HG03520 (cell line): ENCODE measurements around the gene AIG1.
"Not testable (repeated sequence)": the region's sequence is repeated elsewhere in the genome, so short reads cannot be mapped to it uniquely, and the experiment has no call there.

Experiments
- ATAC-seq: cut with Tn5 transposase; IDR thresholded peaks from one replicate; pipeline ENCODE4 v1.9.1; 2021; ENCODE audit warnings: mild to moderate bottlenecking, moderate library complexity; ENCODE audit not compliant: unreplicated experiment

AIG1 gene

GRCh38 chr6:143223895-143224294 lies 163.2 kb downstream of the AIG1 start:
- ATAC-seq = no peak

GRCh38 chr6:143224516-143224915 lies 163.8 kb downstream of the AIG1 start:
- no peak for ATAC-seq

DNA sequence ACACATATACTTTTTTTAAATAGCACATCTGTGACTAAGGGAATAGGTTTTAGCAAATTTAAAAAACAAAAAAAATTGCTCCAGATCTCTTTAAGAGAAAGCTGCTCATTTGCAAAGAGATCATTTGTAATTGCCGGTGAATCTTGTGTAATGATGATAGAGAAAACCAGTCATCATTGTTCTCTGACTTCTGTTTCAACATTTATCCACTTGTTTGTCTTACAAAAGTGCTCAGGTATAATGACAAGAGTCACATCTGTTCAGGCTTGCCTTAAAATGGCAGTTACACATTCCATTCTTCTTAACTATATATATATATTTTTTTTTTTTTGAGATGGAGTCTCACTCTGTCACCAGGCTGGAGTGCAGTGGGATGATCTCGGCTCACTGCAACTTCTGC lies 165.2 kb downstream of the AIG1 start:
- ATAC-seq = no peak

DNA sequence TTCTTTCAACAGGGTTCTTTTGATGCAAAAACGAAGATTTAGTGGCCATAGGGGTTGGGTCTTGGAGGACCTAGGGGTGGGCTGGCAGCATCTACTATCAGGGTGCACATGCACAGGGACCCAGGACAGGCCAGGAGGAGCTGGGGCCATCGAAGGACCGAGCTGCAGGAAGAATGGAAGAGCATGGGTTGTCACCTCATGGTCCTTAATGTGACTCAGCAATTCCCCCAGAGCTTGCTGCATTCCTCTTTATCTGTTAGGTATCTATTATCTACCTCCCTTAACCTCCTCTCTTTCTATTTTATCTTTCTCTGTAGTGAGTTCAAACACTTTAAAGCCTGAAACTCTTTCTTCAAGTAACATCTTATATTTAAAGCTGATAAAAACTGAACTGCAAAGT lies 167.0 kb downstream of the AIG1 start:
- no peak for ATAC-seq

DNA sequence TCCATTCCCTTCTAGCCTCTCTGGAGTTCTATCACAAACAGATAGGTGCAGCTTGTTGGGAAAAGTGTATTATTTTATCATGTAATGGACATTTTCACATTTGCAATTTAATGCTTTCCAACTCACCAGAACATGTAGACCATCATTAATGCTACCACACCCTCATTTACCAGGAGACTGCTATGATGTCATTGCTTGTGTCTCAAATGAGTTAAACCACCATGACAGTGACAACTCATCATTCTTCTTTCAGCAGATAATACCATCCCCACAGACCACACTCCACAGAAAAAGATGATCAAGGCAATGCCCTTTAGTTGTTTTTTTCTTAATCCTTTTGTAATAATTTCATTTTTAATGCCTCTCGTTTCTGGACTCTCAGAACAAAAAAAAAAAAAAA lies 168.7 kb downstream of the AIG1 start:
- ATAC-seq = no peak

- ATAC-seq = no peak
Measured at GRCh38 chr6:143232849-143233248, 172.2 kb downstream of the AIG1 start.

DNA sequence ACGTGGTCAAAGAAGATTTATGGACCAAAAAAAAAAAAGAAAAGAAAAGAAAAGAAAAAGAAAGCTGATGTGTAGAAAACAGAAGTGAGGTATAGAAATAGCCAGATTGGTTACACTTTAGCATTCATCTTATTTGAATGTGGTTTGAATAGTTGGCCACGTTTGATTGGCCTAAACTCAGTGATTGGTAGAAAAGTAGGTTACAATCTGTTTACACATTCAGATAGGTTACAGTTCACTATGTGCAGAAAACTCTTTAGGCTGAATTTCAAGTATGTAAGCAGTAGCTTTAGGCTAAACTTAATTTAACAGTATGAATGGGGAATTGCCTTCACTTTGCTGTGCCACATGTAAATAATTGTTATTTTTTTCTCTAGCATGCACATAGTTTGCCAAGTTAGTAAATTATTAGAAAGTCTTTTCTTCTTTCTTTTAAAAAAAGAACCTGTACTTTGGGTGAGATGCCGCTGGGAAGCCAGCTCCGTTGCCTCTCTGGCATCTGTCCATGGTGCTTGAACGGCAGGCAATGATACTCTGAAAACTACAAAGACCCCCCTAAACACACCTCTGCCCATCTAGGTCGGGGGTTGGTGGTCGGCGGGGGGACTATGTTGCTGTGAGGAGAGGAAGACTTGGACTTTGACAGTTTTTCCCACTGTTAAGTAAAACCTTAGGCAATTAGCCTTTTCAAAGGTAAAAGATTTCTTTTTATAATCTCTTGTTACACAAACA lies 173.0 kb downstream of the AIG1 start:
- ATAC-seq = no peak

GRCh38 chr6:143234734-143235133 lies 174.0 kb downstream of the AIG1 start:
- ATAC-seq = no peak

DNA sequence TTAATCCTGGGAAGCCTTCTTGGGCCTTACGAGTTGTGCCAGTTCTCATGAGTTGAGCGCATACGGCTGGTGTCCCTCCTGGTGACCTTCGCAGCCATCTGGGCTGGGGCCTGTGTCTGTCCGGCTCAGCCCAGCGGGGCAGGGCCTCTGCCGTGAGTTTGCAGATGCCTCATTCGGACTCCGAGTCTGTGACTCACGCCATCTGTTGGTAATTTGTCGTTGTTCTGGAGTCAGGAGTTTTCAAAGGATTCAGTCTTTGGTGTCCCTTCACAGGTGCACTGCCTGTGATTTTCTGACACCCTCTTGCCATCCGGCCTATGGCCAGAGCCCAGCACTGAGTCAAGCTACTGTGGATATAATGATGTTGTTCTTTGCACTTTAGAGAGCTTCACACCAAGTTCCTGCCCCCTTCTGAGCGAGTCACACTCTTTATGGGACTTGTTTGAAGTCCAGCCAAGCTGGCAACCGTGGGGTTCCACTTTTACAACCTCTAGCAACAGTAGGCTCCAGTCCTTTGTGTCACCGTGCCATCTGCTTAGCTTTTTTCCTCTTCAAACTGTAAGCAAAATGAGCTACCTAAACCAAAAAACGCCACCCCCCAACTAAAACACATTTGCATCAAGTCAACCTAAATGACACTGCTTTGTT lies 175.6 kb downstream of the AIG1 start:
- no peak for ATAC-seq

DNA sequence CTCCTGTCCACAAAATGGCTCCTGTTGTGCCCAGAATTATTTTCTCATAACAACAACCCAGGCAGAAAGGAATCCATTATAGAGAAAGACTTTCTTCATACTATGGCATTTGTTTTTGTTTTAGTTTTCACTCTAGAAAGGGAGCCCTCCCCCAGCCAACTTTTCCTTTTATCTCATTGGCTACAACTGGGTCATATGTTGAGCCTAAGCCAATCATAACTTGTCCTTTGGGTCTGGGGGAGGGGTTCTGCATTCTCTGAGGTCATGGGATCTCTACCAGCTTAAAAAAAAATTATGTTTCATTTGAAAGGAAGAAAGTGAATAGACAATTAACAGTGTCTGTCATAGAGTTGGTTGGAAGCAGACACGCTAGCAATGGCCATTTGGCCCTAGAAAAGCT lies 177.6 kb downstream of the AIG1 start:
- ATAC-seq = no peak

DNA sequence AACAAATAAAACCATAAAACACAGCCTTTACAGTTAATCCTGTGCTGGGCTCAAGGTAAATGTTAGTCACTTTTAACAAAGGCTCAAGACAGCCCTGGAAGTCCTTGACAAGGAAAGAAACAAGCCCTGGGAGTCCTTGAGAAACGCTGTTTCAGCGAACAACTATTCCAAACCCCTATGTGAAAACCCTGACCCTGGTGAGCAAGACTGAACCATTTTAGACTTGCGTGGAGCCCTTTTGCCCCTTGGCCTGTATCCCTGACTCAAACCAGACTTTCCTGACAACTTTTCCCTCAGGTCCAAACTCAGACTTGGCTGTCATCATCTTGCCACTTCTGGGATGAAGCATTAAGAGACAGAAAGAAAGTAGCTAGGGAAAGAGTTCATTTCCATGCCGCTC lies 180.4 kb downstream of the AIG1 start:
- ATAC-seq = no peak

GRCh38 chr6:143241911-143242310 lies 181.2 kb downstream of the AIG1 start:
- ATAC-seq = no peak

DNA sequence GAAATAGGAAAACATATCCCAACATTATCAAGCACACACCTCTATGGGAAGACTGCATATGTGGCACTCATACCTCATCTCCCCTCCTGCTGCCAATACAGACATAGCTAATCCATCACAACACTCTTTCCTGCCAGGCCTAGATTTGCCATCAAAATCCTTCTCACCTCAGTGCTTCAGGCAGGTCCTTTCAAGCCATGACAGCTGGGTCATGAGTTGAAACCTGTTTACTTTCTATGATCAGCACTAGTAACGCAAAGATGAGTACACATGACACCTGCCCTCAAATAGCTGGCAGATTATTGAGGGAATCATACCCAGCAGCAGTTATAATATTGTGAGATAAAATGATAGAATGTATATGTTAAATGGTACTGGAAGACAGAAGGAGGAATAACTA lies 183.1 kb downstream of the AIG1 start:
- no peak for ATAC-seq

- ATAC-seq = no peak
Measured at GRCh38 chr6:143245656-143246055, 185.0 kb downstream of the AIG1 start.

DNA sequence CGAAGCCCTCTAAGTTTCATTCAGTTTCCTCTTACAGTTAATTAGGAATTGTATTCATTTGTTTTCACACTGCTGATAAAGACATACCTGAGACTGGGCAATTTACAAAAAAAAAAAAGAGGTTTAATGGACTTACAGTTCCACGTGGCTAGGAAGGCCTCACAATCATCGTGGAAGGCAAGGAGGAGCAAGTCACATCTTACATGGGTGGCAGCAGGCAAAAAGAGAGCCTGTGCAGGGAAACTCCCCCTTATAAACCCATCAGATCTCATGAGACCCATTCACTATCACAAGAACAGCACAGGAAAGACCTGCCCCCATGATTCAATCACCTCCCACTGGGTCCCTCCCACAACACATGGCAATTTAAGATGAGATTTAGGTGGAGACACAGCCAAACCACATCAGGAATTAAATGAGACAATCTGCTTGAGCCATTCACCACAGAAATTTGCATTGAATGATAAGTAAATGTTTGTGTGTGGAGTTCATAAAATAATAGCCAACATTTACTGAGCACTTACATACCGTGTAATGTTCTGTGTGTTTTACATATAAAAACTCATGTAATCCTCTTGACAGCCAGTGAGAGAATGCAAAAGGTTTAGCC lies 185.6 kb downstream of the AIG1 start:
- ATAC-seq = not testable (repeated sequence)

- ATAC-seq = no peak
Measured at GRCh38 chr6:143247586-143247985, 186.9 kb downstream of the AIG1 start.

DNA sequence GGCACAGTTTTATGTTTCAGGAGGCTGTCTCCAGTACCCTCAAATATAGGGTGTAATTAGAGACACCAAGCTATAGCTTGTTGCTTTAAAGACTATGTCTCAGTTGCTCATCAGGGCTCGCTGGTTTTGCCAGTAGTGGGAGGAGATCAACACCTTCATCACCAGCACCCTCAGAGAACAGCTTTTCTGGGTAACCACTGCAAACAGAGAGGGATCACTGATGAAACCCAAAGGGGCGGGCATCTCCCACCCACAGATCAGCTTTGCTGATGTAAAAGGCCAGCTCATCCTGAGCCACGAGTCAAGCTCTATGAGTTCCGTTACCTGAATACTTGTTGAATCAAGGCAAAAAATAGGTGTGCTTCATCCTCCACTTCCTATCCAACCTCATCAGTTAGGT lies 187.7 kb downstream of the AIG1 start:
- ATAC-seq = no peak

GRCh38 chr6:143251288-143251687 lies 190.6 kb downstream of the AIG1 start:
- no peak for ATAC-seq

DNA sequence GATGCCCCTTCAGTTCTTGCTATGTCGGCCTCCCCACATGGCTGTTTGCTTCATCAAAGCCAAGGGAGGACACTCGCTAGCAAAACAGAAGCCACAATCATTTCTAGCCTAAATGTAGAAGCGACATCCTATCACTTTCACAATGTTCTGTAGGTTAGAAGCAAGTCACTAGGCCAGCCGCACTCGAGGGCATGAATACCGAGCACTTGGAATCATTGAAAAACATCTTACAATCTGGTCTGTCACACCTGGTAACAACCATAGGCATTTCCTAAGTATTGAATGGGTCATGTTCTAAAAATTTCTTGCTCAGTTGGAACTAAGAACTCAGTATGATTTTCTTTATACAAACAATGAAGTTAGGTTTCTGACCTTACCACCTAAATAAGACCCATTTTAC lies 192.3 kb downstream of the AIG1 start:
- no peak for ATAC-seq

GRCh38 chr6:143253586-143253985 lies 192.9 kb downstream of the AIG1 start:
- no peak for ATAC-seq

GRCh38 chr6:143258945-143259344 lies 198.3 kb downstream of the AIG1 start:
- ATAC-seq = no peak

DNA sequence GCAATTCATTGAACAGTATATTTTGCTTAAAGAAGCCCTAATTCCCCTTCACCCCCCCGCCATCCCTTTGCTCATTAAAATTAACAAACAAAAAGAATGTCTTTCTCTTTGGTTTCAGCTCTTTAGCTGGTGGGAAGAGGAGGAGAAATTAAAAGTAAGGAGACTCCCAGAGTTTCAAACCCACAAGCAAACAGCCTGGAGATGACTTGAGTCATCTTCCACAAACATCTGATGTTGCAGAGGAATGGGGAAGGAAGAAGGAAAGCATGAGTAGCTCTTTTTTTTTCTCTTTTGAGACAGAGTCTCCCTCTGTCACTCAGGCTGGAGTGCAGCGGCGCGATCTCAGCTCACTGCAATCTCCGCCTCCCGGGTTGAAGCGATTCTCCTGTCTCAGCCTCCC lies 200.2 kb downstream of the AIG1 start:
- no peak for ATAC-seq
